Measurements from ENCODE around the gene ZNF362. TPM values are rescaled to one million over a fixed set of nuclear protein-coding genes. Genes with fewer than 3 reads are reported as not detected.

The ZNF362 gene
- total RNA-seq, 1 donor from 2014 or later, result 32.4 TPM

DNA sequence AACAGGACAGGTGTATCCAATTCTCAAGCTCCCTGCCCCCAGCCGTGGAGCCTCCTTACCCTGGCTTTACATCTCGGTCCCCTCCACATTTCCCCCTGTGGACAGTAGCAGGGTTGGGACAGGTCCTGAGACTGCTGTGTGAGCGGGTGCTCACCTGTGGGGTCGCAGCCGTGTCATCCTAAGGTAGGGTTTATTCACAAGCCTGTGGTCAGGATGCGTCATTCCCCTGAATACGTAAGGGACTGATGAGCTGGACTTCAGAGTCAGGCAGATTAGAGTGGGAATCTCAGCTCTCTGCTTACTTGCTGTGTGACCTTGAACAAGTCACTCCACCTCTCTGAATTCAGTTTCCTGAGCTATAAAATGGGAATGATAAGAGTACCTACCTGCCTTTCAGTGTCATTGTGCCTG, 17.7 kb downstream of the ZNF362 start:
- peaks cover 30% of the 10 kb centered on the region for H3K36me3 ChIP-seq

DNA sequence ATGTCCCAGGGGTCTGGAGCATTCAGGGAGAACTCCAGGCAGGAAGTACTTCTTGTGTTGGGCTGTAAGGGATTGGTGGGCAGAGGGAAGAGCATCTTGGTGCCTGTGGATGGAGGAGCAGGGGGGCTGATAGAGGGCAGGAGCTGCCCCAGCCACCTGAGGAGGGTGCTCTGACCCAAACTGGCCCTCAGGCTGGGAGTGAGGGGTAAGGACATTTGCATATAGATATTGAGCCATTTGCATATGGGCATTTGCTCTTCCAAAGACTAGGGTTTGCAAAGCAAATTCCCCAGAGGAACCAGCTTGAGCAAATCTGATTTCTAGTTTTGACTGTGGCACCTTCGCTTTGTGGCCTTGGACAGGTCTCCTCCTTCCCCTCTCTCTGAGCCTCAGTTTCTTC, 18.2 kb downstream of the ZNF362 start:
- DNase-seq, result no peak
- no peak overlapping the region for H3K27ac ChIP-seq (replicated peaks)
- H3K27me3 ChIP-seq (ENCODE audit: low read depth), result no peaks in the 10 kb centered on the region
- no peaks in the 10 kb centered on the region for H3K9me3 ChIP-seq (replicated peaks)
- H3K4me1 ChIP-seq, result peaks cover 53% of the 10 kb centered on the region
- H3K36me3 ChIP-seq, result peaks cover 34% of the 10 kb centered on the region
- no peak overlapping the region for H3K4me3 ChIP-seq
- intact Hi-C loops (cut with micrococcal nuclease), result loop anchor here (10.0 kb wide), 1 partner anchor 50 kb away; no protein-coding TSS in a partner anchor
- TF ChIP-seq, protein P1, sequence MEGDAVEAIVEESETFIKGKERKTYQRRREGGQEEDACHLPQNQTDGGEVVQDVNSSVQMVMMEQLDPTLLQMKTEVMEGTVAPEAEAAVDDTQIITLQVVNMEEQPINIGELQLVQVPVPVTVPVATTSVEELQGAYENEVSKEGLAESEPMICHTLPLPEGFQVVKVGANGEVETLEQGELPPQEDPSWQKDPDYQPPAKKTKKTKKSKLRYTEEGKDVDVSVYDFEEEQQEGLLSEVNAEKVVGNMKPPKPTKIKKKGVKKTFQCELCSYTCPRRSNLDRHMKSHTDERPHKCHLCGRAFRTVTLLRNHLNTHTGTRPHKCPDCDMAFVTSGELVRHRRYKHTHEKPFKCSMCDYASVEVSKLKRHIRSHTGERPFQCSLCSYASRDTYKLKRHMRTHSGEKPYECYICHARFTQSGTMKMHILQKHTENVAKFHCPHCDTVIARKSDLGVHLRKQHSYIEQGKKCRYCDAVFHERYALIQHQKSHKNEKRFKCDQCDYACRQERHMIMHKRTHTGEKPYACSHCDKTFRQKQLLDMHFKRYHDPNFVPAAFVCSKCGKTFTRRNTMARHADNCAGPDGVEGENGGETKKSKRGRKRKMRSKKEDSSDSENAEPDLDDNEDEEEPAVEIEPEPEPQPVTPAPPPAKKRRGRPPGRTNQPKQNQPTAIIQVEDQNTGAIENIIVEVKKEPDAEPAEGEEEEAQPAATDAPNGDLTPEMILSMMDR (IDR thresholded peaks at IDR 0.05; ENCODE audit: borderline replicate concordance), result no peak

More for the DNA sequence above, 17.7 kb downstream of the ZNF362 start:
- no peak for DNase-seq
- H3K27ac ChIP-seq (replicated peaks), result no peak overlapping the region
- H3K27me3 ChIP-seq (ENCODE audit: low read depth), result no peaks in the 10 kb centered on the region
- intact Hi-C loops (cut with micrococcal nuclease), result loop anchor here (10.0 kb wide), 1 partner anchor 49 kb away; no protein-coding TSS in a partner anchor
- peaks cover 58% of the 10 kb centered on the region for H3K4me1 ChIP-seq
- no peak overlapping the region for H3K4me3 ChIP-seq
- H3K9me3 ChIP-seq (replicated peaks), result no peaks in the 10 kb centered on the region
- TF ChIP-seq, protein P1 (IDR thresholded peaks at IDR 0.05; ENCODE audit: borderline replicate concordance), result no peak

DNA sequence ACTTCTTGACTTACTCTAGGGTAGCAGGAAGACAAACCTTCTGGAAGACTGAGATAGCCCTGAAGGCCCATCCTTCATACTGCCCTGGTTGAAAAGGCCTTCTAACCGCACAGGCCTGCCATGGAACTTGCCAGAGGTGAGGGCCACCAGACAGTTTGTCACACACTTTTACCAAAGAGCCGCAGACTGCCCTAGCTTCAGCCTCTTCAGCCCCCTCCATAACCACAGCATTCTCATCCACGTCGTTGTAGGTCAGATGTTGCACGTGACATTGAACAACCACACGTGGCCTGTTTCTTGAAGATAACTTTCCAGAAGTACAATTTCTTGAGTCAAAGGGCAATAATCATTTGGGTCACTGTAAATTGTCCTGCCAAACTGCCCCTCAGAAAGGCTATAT, 18.9 kb downstream of the ZNF362 start:
- DNase-seq, result no peak
- H3K27ac ChIP-seq (replicated peaks), result no peak overlapping the region
- intact Hi-C loops (cut with micrococcal nuclease), result loop anchor here (10.0 kb wide), 1 partner anchor 50 kb away; no protein-coding TSS in a partner anchor
- no peaks in the 10 kb centered on the region for H3K9me3 ChIP-seq (replicated peaks)
- TF ChIP-seq, protein P1 (IDR thresholded peaks at IDR 0.05; ENCODE audit: borderline replicate concordance), result no peak
- H3K36me3 ChIP-seq, result peaks cover 40% of the 10 kb centered on the region
- H3K4me1 ChIP-seq, result peaks cover 46% of the 10 kb centered on the region
- H3K4me3 ChIP-seq, result no peak overlapping the region
- H3K27me3 ChIP-seq (ENCODE audit: low read depth), result no peaks in the 10 kb centered on the region

DNA sequence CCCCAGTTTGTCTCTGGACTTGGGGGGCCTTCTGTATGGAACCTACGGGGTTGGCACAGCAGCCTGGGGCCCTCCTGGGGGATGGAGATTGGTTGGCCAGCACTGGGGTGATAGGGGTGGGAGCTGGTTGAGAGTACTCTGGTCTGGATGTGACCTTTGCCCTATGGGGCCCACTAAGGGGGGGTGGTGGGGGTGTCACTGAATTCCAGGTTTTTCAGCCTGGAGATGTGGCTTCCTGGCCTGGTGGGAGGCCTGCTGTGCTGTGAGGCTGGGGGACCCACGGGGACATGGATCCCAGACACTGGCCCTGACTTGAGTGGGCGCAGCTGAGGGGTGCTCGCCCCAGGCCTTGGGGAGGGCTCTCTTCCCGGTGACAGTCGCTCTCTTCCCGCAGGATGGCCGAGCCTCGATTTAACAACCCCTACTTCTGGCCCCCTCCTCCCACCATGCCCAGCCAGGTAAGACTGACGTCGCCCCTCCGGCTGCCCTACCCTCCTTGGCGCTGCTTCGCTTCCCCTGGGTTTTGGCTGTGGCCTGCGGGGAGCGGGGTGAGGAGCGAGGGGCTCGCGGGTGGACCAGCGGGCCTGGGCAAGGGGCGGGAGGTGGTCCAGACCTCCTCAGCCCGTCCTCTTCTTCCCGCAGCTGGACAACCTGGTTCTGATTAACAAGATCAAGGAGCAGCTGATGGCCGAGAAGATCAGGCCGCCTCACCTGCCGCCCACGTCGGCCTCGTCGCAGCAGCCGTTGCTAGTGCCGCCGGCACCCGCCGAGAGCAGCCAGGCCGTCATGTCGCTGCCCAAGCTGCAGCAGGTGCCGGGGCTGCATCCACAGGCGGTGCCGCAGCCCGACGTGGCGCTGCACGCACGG, 19.6 kb downstream of the ZNF362 start:
- H3K27ac ChIP-seq (replicated peaks), result no peak overlapping the region
- no peak overlapping the region for H3K4me3 ChIP-seq
- peaks cover 39% of the 10 kb centered on the region for H3K4me1 ChIP-seq
- DNase-seq, result no peak
- TF ChIP-seq, protein P1 (IDR thresholded peaks at IDR 0.05; ENCODE audit: borderline replicate concordance), result no peak
- H3K27me3 ChIP-seq (ENCODE audit: low read depth), result no peaks in the 10 kb centered on the region
- no peaks in the 10 kb centered on the region for H3K9me3 ChIP-seq (replicated peaks)
- intact Hi-C loops (cut with micrococcal nuclease), result loop anchor here (10.0 kb wide), 1 partner anchor 51 kb away; no protein-coding TSS in a partner anchor
- H3K36me3 ChIP-seq, result peaks cover 47% of the 10 kb centered on the region

DNA sequence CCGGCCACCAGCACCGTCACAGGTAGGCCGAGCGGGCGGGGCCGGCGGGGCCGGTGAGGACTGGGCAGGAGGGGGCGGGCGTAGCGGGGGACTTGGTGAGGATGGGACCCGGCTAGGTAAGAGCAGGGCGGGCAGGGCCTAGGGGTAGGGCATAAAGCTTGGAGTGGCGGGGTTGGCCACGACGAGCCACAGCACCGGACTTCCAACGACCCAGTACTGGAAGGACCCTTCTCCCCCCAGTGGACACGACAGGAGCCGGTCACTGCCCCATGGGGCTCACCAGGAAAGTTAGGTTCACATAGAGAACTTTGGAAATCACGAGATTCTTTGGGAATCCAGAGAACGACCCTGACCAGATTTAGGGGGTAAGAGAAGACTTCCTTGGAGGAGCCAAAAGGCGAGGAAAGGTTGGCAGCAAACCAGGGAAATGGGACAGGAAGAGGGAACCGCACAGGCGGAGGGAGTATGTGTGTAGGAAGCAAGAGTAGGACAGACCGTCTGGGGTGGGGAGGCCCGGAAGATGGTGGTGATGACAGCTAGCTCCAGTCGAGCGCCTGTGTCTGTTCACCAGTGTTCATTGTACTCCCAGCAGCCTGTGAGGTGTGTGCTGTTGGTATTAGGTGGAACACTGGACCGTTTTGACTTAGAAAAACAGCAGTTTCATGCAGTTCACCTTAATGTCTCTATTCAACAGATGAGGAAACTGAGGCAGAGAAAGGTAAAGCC, 20.4 kb downstream of the ZNF362 start:
- TF ChIP-seq, protein P1 (IDR thresholded peaks at IDR 0.05; ENCODE audit: borderline replicate concordance), result no peak
- peaks cover 55% of the 10 kb centered on the region for H3K36me3 ChIP-seq
- no peaks in the 10 kb centered on the region for H3K27me3 ChIP-seq (ENCODE audit: low read depth)
- H3K4me1 ChIP-seq, result peaks cover 31% of the 10 kb centered on the region
- no peak overlapping the region for H3K27ac ChIP-seq (replicated peaks)
- H3K4me3 ChIP-seq, result no peak overlapping the region
- intact Hi-C loops (cut with micrococcal nuclease), result loop anchor here (10.0 kb wide), 1 partner anchor 52 kb away; no protein-coding TSS in a partner anchor
- DNase-seq, result no peak
- no peaks in the 10 kb centered on the region for H3K9me3 ChIP-seq (replicated peaks)

All from left ventricle myocardium inferior (tissue), 1 donor.